Trophoblast cell (in vitro differentiated cells and primary cell): ENCODE results near the gene ILK.

Experiments
- DNase-seq, 2 donors: peaks; one replicate each; pipeline ENCODE4 v3.0.0-alpha.2; 2016
- H2AFZ ChIP-seq: 2 replicates; pipeline ENCODE4 v1.6.1; 2013; ENCODE audit warnings: low read length, moderate library complexity, mild to moderate bottlenecking; ENCODE audit not compliant: insufficient read depth, poor library complexity
- H2AK5ac ChIP-seq: 2 replicates; pipeline ENCODE4 v1.6.1; 2013; ENCODE audit warnings: mild to moderate bottlenecking, low read length
- H2BK120ac ChIP-seq: 2 replicates; pipeline ENCODE4 v1.6.1; 2013; ENCODE audit warnings: low read length, mild to moderate bottlenecking, moderate library complexity; ENCODE audit not compliant: insufficient read depth, poor library complexity
- H2BK12ac ChIP-seq: 2 replicates; pipeline ENCODE4 v1.6.1; 2013; ENCODE audit warnings: mild to moderate bottlenecking, low read length, moderate library complexity
- H2BK5ac ChIP-seq: 2 replicates; pipeline ENCODE4 v1.6.1; 2013; ENCODE audit warnings: low read length, low read depth, moderate library complexity, mild to moderate bottlenecking; ENCODE audit not compliant: poor library complexity
- H3K14ac ChIP-seq: 2 replicates; pipeline ENCODE4 v1.6.1; 2013; ENCODE audit warnings: mild to moderate bottlenecking, low read length
- H3K18ac ChIP-seq: 2 replicates; pipeline ENCODE4 v1.6.1; 2013; ENCODE audit warnings: mild to moderate bottlenecking, low read length
- H3K23ac ChIP-seq: 2 replicates; pipeline ENCODE4 v1.6.1; 2013; ENCODE audit warnings: low read length
- H3K27ac ChIP-seq: 2 replicates; pipeline ENCODE4 v1.5.1; 2013; ENCODE audit warnings: low read depth, mild to moderate bottlenecking, inconsistent platforms, low read length, moderate library complexity
- H3K27me3 ChIP-seq: 2 replicates; pipeline ENCODE4 v1.6.1; 2013; ENCODE audit warnings: inconsistent platforms, mild to moderate bottlenecking, low read length, moderate library complexity; ENCODE audit not compliant: insufficient read depth
- H3K36me3 ChIP-seq, 2 experiments: 1 replicate in 1 of 2; 2 replicates in 1 of 2; pipeline ENCODE4 v1.6.1; 2013; ENCODE audit warnings: low read length in 2 of 2, mild to moderate bottlenecking in 2 of 2, moderate library complexity in 1 of 2; ENCODE audit not compliant: insufficient read depth in 2 of 2, control insufficient read depth in 1 of 2
- H3K4ac ChIP-seq: 2 replicates; pipeline ENCODE4 v1.6.1; 2013; ENCODE audit warnings: low read depth, mild to moderate bottlenecking, low read length, moderate library complexity
- H3K4me1 ChIP-seq, 2 experiments: 1 replicate in 1 of 2; 2 replicates in 1 of 2; pipeline ENCODE4 v1.6.1; 2013; ENCODE audit warnings: low read length in 2 of 2, mild to moderate bottlenecking in 2 of 2, moderate library complexity in 1 of 2; ENCODE audit not compliant: insufficient read depth in 2 of 2, control insufficient read depth in 1 of 2
- H3K4me2 ChIP-seq: 2 replicates; pipeline ENCODE4 v1.6.1; 2013; ENCODE audit warnings: inconsistent platforms, mild to moderate bottlenecking, low read length, moderate library complexity
- H3K4me3 ChIP-seq: 2 replicates; pipeline ENCODE4 v1.5.1; 2013; ENCODE audit warnings: mild to moderate bottlenecking, low read depth, low read length, inconsistent platforms
- H3K79me1 ChIP-seq: one replicate; pipeline ENCODE4 v1.6.1; 2013; ENCODE audit warnings: low read length
- H3K79me2 ChIP-seq: 2 replicates; pipeline ENCODE4 v1.6.1; 2013; ENCODE audit warnings: low read length, mild to moderate bottlenecking; ENCODE audit not compliant: control insufficient read depth, insufficient read depth, poor library complexity
- H3K9ac ChIP-seq: 2 replicates; pipeline ENCODE4 v1.6.1; 2013; ENCODE audit warnings: mild to moderate bottlenecking, low read length
- H3K9me3 ChIP-seq: 2 replicates; pipeline ENCODE4 v1.6.1; 2013; ENCODE audit warnings: low read depth, mild to moderate bottlenecking, control low read depth, inconsistent platforms, low read length; ENCODE audit not compliant: insufficient read depth
- H4K12ac ChIP-seq: 2 replicates; pipeline ENCODE4 v1.6.1; 2013; ENCODE audit warnings: low read depth, mild to moderate bottlenecking, low read length, moderate library complexity
- H4K8ac ChIP-seq: 2 replicates; pipeline ENCODE4 v1.6.1; 2013; ENCODE audit warnings: low read depth, mild to moderate bottlenecking, low read length, moderate library complexity
- H4K91ac ChIP-seq: one replicate; pipeline ENCODE4 v1.6.1; 2013; ENCODE audit warnings: low read depth, mild to moderate bottlenecking, low read length, moderate library complexity
- WGBS: extraction: QIAGEN DNeasy Blood & Tissue Kit; methylation state at CpG from one replicate; pipeline ENCODE4 v1.1.7; 2013; ENCODE audit warnings: missing lambda C conversion rate; ENCODE audit not compliant: insufficient read length, insufficient coverage; ENCODE audit errors: extremely low coverage; 5-methylcytosine and 5-hydroxymethylcytosine counted together

ILK gene

GRCh38 chr11:6606471-6607189 lies 3.1 kb downstream of the ILK start:
- peak overlapping the region; percentile 86 for H3K14ac ChIP-seq
- H3K4me3 ChIP-seq = no peak overlapping the region
- WGBS = no CpG with 5 or more reads among the region's 11 CpGs
- H3K23ac ChIP-seq = no peak overlapping the region
- no peaks in the 10 kb centered on the region for H3K27me3 ChIP-seq
- H3K79me2 ChIP-seq = peaks cover 29% of the 10 kb centered on the region
- H2BK12ac ChIP-seq = peak overlapping the region; percentile 95
- peak overlapping the region; percentile 58 for H3K4me2 ChIP-seq
- peak overlapping the region; percentile 86 for H3K18ac ChIP-seq
- peak overlapping the region; percentile 96 for H3K27ac ChIP-seq
- no peak overlapping the region for H3K9ac ChIP-seq
- H3K36me3 ChIP-seq = peaks cover 38 to 42% of the 10 kb centered on the region in 2 experiments
- peak overlapping the region; percentile 61 for H2AFZ ChIP-seq
- H3K4ac ChIP-seq = peak overlapping the region; percentile 90
- no peaks in the 10 kb centered on the region for H3K9me3 ChIP-seq
- H2BK5ac ChIP-seq = peak overlapping the region; percentile 89
- H3K4me1 ChIP-seq = peaks cover 12 to 36% of the 10 kb centered on the region in 2 experiments
- H2BK120ac ChIP-seq = peak overlapping the region; percentile 87
- H3K79me1 ChIP-seq = peaks cover 29% of the 10 kb centered on the region
- H4K12ac ChIP-seq = peak overlapping the region; percentile 75
- H4K8ac ChIP-seq = peak overlapping the region; percentile 80
- peak; percentile 82 to 87 for DNase-seq
- H4K91ac ChIP-seq = peak overlapping the region; percentile 92
- H2AK5ac ChIP-seq = peak overlapping the region; percentile 89

GRCh38 chr11:6607190-6607795 lies 3.7 kb downstream of the ILK start:
- Histone ChIP-seq H2BK120ac (peak overlapping the region; percentile 29), H4K12ac (no peak overlapping the region), H3K79me1 (peaks cover 33% of the 10 kb centered on the region)

GRCh38 chr11:6608011-6608410 lies 4.4 kb downstream of the ILK start:
- Histone ChIP-seq H4K12ac (no peak overlapping the region), H2BK120ac (peak overlapping the region; percentile 26), H3K27ac (peak overlapping the region; percentile 86), H3K18ac (peak overlapping the region; percentile 55), H2AFZ (no peak overlapping the region), H3K14ac (peak overlapping the region; percentile 77), H4K8ac (peak overlapping the region; percentile 32), H2AK5ac (peak overlapping the region; percentile 86), H3K9ac (no peak overlapping the region), H2BK12ac (peak overlapping the region; percentile 51), H3K79me2 (peaks cover 29% of the 10 kb centered on the region), H3K4me2 (no peak overlapping the region), H3K4me1 (peaks cover 12 to 29% of the 10 kb centered on the region in 2 experiments), H3K4me3 (no peak overlapping the region), H2BK5ac (peak overlapping the region; percentile 65), H3K36me3 (peaks cover 38 to 40% of the 10 kb centered on the region in 2 experiments), H3K27me3 (no peaks in the 10 kb centered on the region), H4K91ac (peak overlapping the region; percentile 74), H3K9me3 (no peaks in the 10 kb centered on the region), H3K79me1 (peaks cover 38% of the 10 kb centered on the region), H3K23ac (no peak overlapping the region), H3K4ac (peak overlapping the region; percentile 45)
- no CpG with 5 or more reads among the region's 9 CpGs for WGBS
- peak; percentile 64 to 75 for DNase-seq

More at GRCh38 chr11:6607190-6607795, 3.7 kb downstream of the ILK start:
- Histone ChIP-seq H3K36me3 (peaks cover 38 to 40% of the 10 kb centered on the region in 2 experiments), H3K23ac (no peak overlapping the region), H2AK5ac (no peak overlapping the region), H4K8ac (no peak overlapping the region), H2BK12ac (no peak overlapping the region), H3K79me2 (peaks cover 31% of the 10 kb centered on the region), H3K4me3 (no peak overlapping the region), H3K14ac (no peak overlapping the region), H3K9ac (no peak overlapping the region), H3K27me3 (no peaks in the 10 kb centered on the region), H2BK5ac (peak overlapping the region; percentile 65), H3K4ac (no peak overlapping the region), H3K4me2 (peak overlapping the region; percentile 56), H3K18ac (no peak overlapping the region), H4K91ac (no peak overlapping the region), H3K9me3 (no peaks in the 10 kb centered on the region), H3K27ac (peak overlapping the region; percentile 86), H3K4me1 (peaks cover 12 to 34% of the 10 kb centered on the region in 2 experiments), H2AFZ (no peak overlapping the region)
- DNase-seq = no peak

- Histone ChIP-seq H3K4me3 (no peak overlapping the region), H3K4me2 (no peak overlapping the region), H2AK5ac (no peak overlapping the region), H3K79me1 (peaks cover 31% of the 10 kb centered on the region), H3K79me2 (peaks cover 22% of the 10 kb centered on the region), H3K4me1 (peaks cover 12 to 29% of the 10 kb centered on the region in 2 experiments), H3K9me3 (no peaks in the 10 kb centered on the region), H2AFZ (no peak overlapping the region), H3K18ac (no peak overlapping the region), H3K23ac (no peak overlapping the region), H4K8ac (no peak overlapping the region), H2BK5ac (no peak overlapping the region), H3K14ac (no peak overlapping the region), H2BK120ac (no peak overlapping the region), H4K12ac (no peak overlapping the region), H4K91ac (no peak overlapping the region), H3K9ac (no peak overlapping the region), H3K4ac (no peak overlapping the region), H3K27me3 (no peaks in the 10 kb centered on the region), H3K36me3 (peaks cover 38 to 40% of the 10 kb centered on the region in 2 experiments), H3K27ac (no peak overlapping the region), H2BK12ac (no peak overlapping the region)
- WGBS = no CpG with 5 or more reads among the region's 14 CpGs
- DNase-seq = no peak
These were observed 5.3 kb downstream of the ILK start for GRCh38 chr11:6608726-6609501.
